Neutrophil (primary cell): ENCODE data around the gene GRIK2.

Source experiments
- H3K27ac ChIP-seq: fragments of 200-600 bp; sonication (generic); 2 replicates; pipeline ENCODE4 v1.5.1; 2016; ENCODE audit warnings: mild to moderate bottlenecking, moderate library complexity
- H3K27me3 ChIP-seq: fragments of 200-600 bp; sonication (generic); 2 replicates; pipeline ENCODE4 v1.6.0; 2016; ENCODE audit warnings: mild to moderate bottlenecking
- H3K36me3 ChIP-seq: fragments of 200-600 bp; sonication (generic); 2 replicates; pipeline ENCODE4 v1.5.1; 2017
- H3K4me1 ChIP-seq, 2 experiments: fragments of 200-600 bp in 1 of 2; sonication (generic) in 1 of 2; 1 replicate in 1 of 2; 2 replicates in 1 of 2; pipeline versions ENCODE4 v1.5.1 to v1.6.1; 2013 to 2016; ENCODE audit warnings: low read depth in 1 of 2, low read length in 1 of 2, mild to moderate bottlenecking in 1 of 2, moderate library complexity in 1 of 2; ENCODE audit not compliant: control insufficient read depth in 1 of 2, insufficient read depth in 1 of 2
- H3K4me3 ChIP-seq, 2 experiments: fragments of 200-600 bp in 1 of 2; sonication (generic) in 1 of 2; 1 replicate in 1 of 2; 2 replicates in 1 of 2; pipeline ENCODE4 v1.5.1; 2013 to 2016; ENCODE audit warnings: low read depth in 1 of 2, low read length in 1 of 2, mild to moderate bottlenecking in 1 of 2, moderate library complexity in 1 of 2
- H3K9me3 ChIP-seq: fragments of 200-600 bp; sonication (generic); 2 replicates; pipeline ENCODE4 v1.5.1; 2016
- CTCF ChIP-seq: fragments of 200-600 bp; sonication (generic); IDR thresholded peaks from 2 replicates; pipeline ENCODE4 v1.5.1; 2016; ENCODE audit warnings: antibody characterized with exemption

GRIK2 gene

GRCh38 chr6:102023977-102024657 is 630.6 kb downstream of the GRIK2 start:
- Histone ChIP-seq H3K9me3 (no peaks in the 10 kb centered on the region), H3K4me3 (no peak overlapping the region), H3K36me3 (no peaks in the 10 kb centered on the region), H3K27ac (no peak overlapping the region), H3K27me3 (no peaks in the 10 kb centered on the region), H3K4me1 (no peaks in the 10 kb centered on the region)
- no peak for TF ChIP-seq CTCF

GRCh38 chr6:102026649-102027048 is 633.1 kb downstream of the GRIK2 start:
- Histone ChIP-seq H3K4me3 (no peak overlapping the region), H3K36me3 (no peaks in the 10 kb centered on the region), H3K27me3 (no peaks in the 10 kb centered on the region), H3K9me3 (no peaks in the 10 kb centered on the region), H3K4me1 (no peaks in the 10 kb centered on the region), H3K27ac (no peak overlapping the region)
- no peak for TF ChIP-seq CTCF

- no peak overlapping the region for H3K27ac ChIP-seq
- no peaks in the 10 kb centered on the region for H3K9me3 ChIP-seq
- no peaks in the 10 kb centered on the region for H3K27me3 ChIP-seq
- no peak for TF ChIP-seq CTCF
- H3K4me3 ChIP-seq = no peak overlapping the region
- no peaks in the 10 kb centered on the region for H3K36me3 ChIP-seq
- no peaks in the 10 kb centered on the region for H3K4me1 ChIP-seq
These were observed 634.7 kb downstream of the GRIK2 start for GRCh38 chr6:102028176-102028575.

GRCh38 chr6:102038964-102039363 is 645.5 kb downstream of the GRIK2 start:
- Histone ChIP-seq H3K4me1 (no peaks in the 10 kb centered on the region), H3K36me3 (no peaks in the 10 kb centered on the region), H3K4me3 (no peak overlapping the region), H3K27me3 (no peaks in the 10 kb centered on the region), H3K27ac (no peak overlapping the region), H3K9me3 (no peaks in the 10 kb centered on the region)
- TF ChIP-seq CTCF = no peak

- Histone ChIP-seq H3K9me3 (no peaks in the 10 kb centered on the region), H3K36me3 (no peaks in the 10 kb centered on the region), H3K27ac (no peak overlapping the region), H3K4me1 (no peaks in the 10 kb centered on the region), H3K4me3 (no peak overlapping the region), H3K27me3 (no peaks in the 10 kb centered on the region)
- no peak for TF ChIP-seq CTCF
These were observed 645.9 kb downstream of the GRIK2 start for GRCh38 chr6:102039441-102039840.
